AG04449 (cell line): ENCODE measurements around the gene FNDC3B.

ENCODE experiments used
- CTCF ChIA-PET: fragments of 350-600 bp; formaldehyde crosslinking; extraction: SDS; loops from one replicate; lab custom pipeline; 2021; ENCODE audit warnings: antibody characterized with exemption; lab: Yijun Ruan, JAX
- POLR2A ChIA-PET: fragments of 400-600, 350-600 bp; formaldehyde crosslinking; extraction: SDS; loops from one replicate; lab custom pipeline; 2020; ENCODE audit warnings: antibody characterized with exemption, inconsistent platforms; lab: Yijun Ruan, JAX
- DNase-seq: peaks from one replicate; pipeline ENCODE4 v3.0.0-alpha.2; 2010; ENCODE audit warnings: low read depth, low spot score
- H3K4me3 ChIP-seq: 2 replicates; pipeline ENCODE4 v1.5.1; 2011; ENCODE audit warnings: low read depth, mild to moderate bottlenecking, control low read depth, low read length
- CTCF ChIP-seq: IDR thresholded peaks from one replicate; pipeline ENCODE4 v1.5.1; 2011; ENCODE audit warnings: mild to moderate bottlenecking, moderate library complexity, low read length, control low read depth, inconsistent platforms; ENCODE audit not compliant: insufficient read depth; ENCODE audit errors: missing control alignments

FNDC3B gene

GRCh38 chr3:172073262-172073915 lies 34.0 kb downstream of the FNDC3B start:
- H3K4me3 ChIP-seq = no peak overlapping the region
- POLR2A ChIA-PET = no interaction called here
- no peak for DNase-seq
- CTCF ChIA-PET = no interaction called here
- no peak for TF ChIP-seq CTCF

- ChIA-PET POLR2A (no interaction called here), CTCF (no interaction called here)
- H3K4me3 ChIP-seq = no peak overlapping the region
- TF ChIP-seq CTCF = no peak
- DNase-seq = no peak
Observed at GRCh38 chr3:172074032-172074431, 34.7 kb downstream of the FNDC3B start.

- DNase-seq = no peak
- CTCF ChIA-PET = no interaction called here
- POLR2A ChIA-PET = no interaction called here
- no peak for TF ChIP-seq CTCF
- H3K4me3 ChIP-seq = no peak overlapping the region
Observed at GRCh38 chr3:172074586-172074985, 35.2 kb downstream of the FNDC3B start.

GRCh38 chr3:172076212-172076611 lies 36.8 kb downstream of the FNDC3B start:
- ChIA-PET CTCF (no interaction called here), POLR2A (no interaction called here)
- H3K4me3 ChIP-seq = no peak overlapping the region
- no peak for DNase-seq
- no peak for TF ChIP-seq CTCF

- CTCF ChIA-PET = no interaction called here
- H3K4me3 ChIP-seq = no peak overlapping the region
- TF ChIP-seq CTCF = no peak
- POLR2A ChIA-PET = no interaction called here
- DNase-seq = no peak
Observed at GRCh38 chr3:172077197-172077757, 37.9 kb downstream of the FNDC3B start.

GRCh38 chr3:172078244-172078643 lies 38.9 kb downstream of the FNDC3B start:
- no peak overlapping the region for H3K4me3 ChIP-seq
- TF ChIP-seq CTCF = no peak
- no peak for DNase-seq
- POLR2A ChIA-PET = no interaction called here
- CTCF ChIA-PET = interaction anchor here (0.7 kb wide), 2 partner anchors 19 to 24 kb away, joined by 3 read pairs; no protein-coding TSS in a partner anchor
